Activated CD4-positive, alpha-beta T cell treated with anti-CD3 and anti-CD28 coated beads, Interleukin-2, amount 10 ng/mL, durations not matched to agents 7 days and 5 days (primary cell): ENCODE results near the gene C17orf78. TPM values are rescaled to one million over a fixed set of nuclear protein-coding genes. Genes with fewer than 3 reads are reported as not detected.
A peak's percentile ranks its signal among the peaks of the same experiment; 100 is the strongest.
"Not testable (repeated sequence)": the region's sequence is repeated elsewhere in the genome, so short reads cannot be mapped to it uniquely, and the experiment has no call there.

Experiments used
- CTCF ChIA-PET: fragments of 350-600 bp; sonication (Branson Sonifier 250); formaldehyde crosslinking; loops from one replicate; lab custom pipeline; 2021; ENCODE audit warnings: antibody characterized with exemption; lab: Charles Lee
- POLR2A ChIA-PET: fragments of 350-600 bp; sonication (Branson Sonifier 250); formaldehyde crosslinking; loops from one replicate; lab custom pipeline; 2021; ENCODE audit warnings: antibody characterized with exemption; lab: Charles Lee
- DNase-seq: peaks from one replicate; pipeline ENCODE4 v3.0.0-alpha.2; 2020
- H3K27ac Mint-ChIP-seq: one replicate; pipeline ENCODE4 v1.8.0; 2021; ENCODE audit warnings: mild to moderate bottlenecking, moderate library complexity, mixed read lengths
- H3K27me3 Mint-ChIP-seq: one replicate; pipeline ENCODE4 v1.8.0; 2021; ENCODE audit warnings: mixed read lengths
- H3K36me3 Mint-ChIP-seq: one replicate; pipeline ENCODE4 v1.8.0; 2021; ENCODE audit warnings: low read depth, mixed read lengths
- H3K4me1 Mint-ChIP-seq: one replicate; pipeline ENCODE4 v1.8.0; 2021; ENCODE audit warnings: mixed read lengths
- H3K4me3 Mint-ChIP-seq: one replicate; pipeline ENCODE4 v1.8.0; 2021; ENCODE audit warnings: mild to moderate bottlenecking, moderate library complexity, mixed read lengths
- H3K9me3 Mint-ChIP-seq: one replicate; pipeline ENCODE4 v1.8.0; 2021; ENCODE audit warnings: mixed read lengths
- total RNA-seq, 2 experiments: library from RNA; stranded (reverse); gene quantifications; one replicate each; pipeline ENCODE4 v1.2.3, GENCODE V29; 2021

Gene C17orf78
- total RNA-seq, 2 experiments from 2014 or later, result not detected

DNA sequence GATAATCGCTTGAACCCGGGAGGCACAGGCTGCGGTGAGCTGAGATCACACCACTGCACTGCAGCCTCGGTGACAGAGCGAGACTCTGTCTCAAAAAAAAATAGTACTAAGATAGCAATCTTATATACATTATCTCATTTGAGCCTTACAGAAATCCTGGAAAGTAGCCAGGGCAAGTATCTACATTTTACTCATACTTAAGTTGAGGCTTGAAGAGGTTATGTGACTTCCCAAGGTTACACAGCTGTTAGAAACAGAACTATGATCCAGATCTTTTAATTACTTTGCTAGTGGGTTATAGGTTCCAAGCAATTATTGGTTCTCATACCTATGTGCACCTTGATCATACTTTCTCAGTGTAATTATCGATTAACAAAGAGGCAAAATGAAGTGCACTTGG lies 15.4 kb downstream of the C17orf78 start:
- ChIA-PET POLR2A (interaction anchor here (0.7 kb wide), 1 partner anchor 33 kb away, joined by 5 read pairs; no protein-coding TSS in a partner anchor), CTCF (interaction anchor here (0.6 to 0.7 kb wide), 2 partner anchors 231 to 453 kb away, joined by 3 read pairs; no protein-coding TSS in a partner anchor)
- Mint-ChIP-seq H3K36me3 (no peaks in the 10 kb centered on the region), H3K4me3 (no peak overlapping the region), H3K4me1 (peaks cover 23% of the 10 kb centered on the region), H3K27ac (no peak overlapping the region), H3K9me3 (no peaks in the 10 kb centered on the region), H3K27me3 (no peaks in the 10 kb centered on the region)
- DNase-seq, result no peak

GRCh38 chr17:37392024-37392590 lies 16.3 kb downstream of the C17orf78 start:
- Mint-ChIP-seq H3K27ac (no peak overlapping the region), H3K4me1 (peaks cover 23% of the 10 kb centered on the region), H3K4me3 (no peak overlapping the region), H3K27me3 (no peaks in the 10 kb centered on the region), H3K36me3 (no peaks in the 10 kb centered on the region), H3K9me3 (no peaks in the 10 kb centered on the region)
- CTCF ChIA-PET, result interaction anchor here (0.5 to 2.8 kb wide), 3 partner anchors 13 to 44 kb away, joined by 3 to 13 read pairs (median 3); no protein-coding TSS in a partner anchor
- POLR2A ChIA-PET, result interaction anchor here (0.5 kb wide), 1 partner anchor 8 kb away, joined by 3 read pairs; no protein-coding TSS in a partner anchor
- no peak for DNase-seq

GRCh38 chr17:37393352-37393751 lies 17.6 kb downstream of the C17orf78 start:
- H3K27me3 Mint-ChIP-seq, result no peaks in the 10 kb centered on the region
- H3K9me3 Mint-ChIP-seq, result no peaks in the 10 kb centered on the region
- no peak overlapping the region for H3K27ac Mint-ChIP-seq
- ChIA-PET POLR2A (no interaction called here), CTCF (interaction anchor here (0.9 to 2.8 kb wide), 3 partner anchors 9 to 43 kb away, joined by 3 to 13 read pairs (median 3); no protein-coding TSS in a partner anchor)
- H3K4me1 Mint-ChIP-seq, result peaks cover 26% of the 10 kb centered on the region
- H3K4me3 Mint-ChIP-seq, result no peak overlapping the region
- no peaks in the 10 kb centered on the region for H3K36me3 Mint-ChIP-seq
- no peak for DNase-seq

DNA sequence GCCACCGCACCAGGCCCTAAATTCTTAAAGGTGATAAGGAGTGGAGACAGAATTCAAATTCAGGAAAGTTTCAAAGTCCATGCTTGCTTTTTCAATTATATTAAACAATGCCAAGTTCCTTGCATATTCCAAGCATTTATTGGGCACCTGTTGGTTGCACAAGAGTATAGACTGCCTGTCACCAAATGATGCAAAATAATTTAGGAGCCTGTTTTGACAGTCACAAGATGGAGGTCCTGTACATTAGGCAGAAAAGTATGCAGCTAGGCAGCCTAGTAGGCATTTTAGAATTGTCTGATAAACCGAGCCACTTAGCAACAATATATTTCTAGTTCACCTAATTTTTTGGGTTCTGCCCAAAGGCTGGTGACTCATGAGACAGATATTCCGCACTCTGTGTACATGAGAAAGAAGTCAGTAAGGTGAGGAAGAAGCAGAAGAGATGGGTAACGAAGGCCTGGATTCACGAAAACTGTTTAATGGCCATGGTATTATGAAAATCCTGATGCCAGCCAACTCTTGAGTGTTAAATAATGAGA lies 23.5 kb downstream of the C17orf78 start:
- H3K27me3 Mint-ChIP-seq, result no peaks in the 10 kb centered on the region
- peaks cover 6% of the 10 kb centered on the region for H3K36me3 Mint-ChIP-seq
- no peak overlapping the region for H3K27ac Mint-ChIP-seq
- ChIA-PET POLR2A (no interaction called here), CTCF (interaction anchor here (2.1 kb wide), 1 partner anchor 26 kb away, joined by 10 read pairs; no protein-coding TSS in a partner anchor)
- no peaks in the 10 kb centered on the region for H3K9me3 Mint-ChIP-seq
- no peak overlapping the region for H3K4me3 Mint-ChIP-seq
- H3K4me1 Mint-ChIP-seq, result peaks cover 23% of the 10 kb centered on the region
- no peak for DNase-seq

- H3K36me3 Mint-ChIP-seq, result peaks cover 15% of the 10 kb centered on the region
- CTCF ChIA-PET, result interaction anchor here (0.9 to 1.1 kb wide), 2 partner anchors 13 to 27 kb away, joined by 4 to 5 read pairs; no protein-coding TSS in a partner anchor
- DNase-seq, result no peak
- no peaks in the 10 kb centered on the region for H3K9me3 Mint-ChIP-seq
- H3K27ac Mint-ChIP-seq, result no peak overlapping the region
- H3K4me3 Mint-ChIP-seq, result no peak overlapping the region
- H3K27me3 Mint-ChIP-seq, result no peaks in the 10 kb centered on the region
- H3K4me1 Mint-ChIP-seq, result peaks cover 32% of the 10 kb centered on the region
- POLR2A ChIA-PET, result interaction anchor here (0.6 kb wide), 1 partner anchor 8 kb away, joined by 3 read pairs; no protein-coding TSS in a partner anchor
These were observed 24.7 kb downstream of the C17orf78 start for GRCh38 chr17:37400505-37400904.

DNA sequence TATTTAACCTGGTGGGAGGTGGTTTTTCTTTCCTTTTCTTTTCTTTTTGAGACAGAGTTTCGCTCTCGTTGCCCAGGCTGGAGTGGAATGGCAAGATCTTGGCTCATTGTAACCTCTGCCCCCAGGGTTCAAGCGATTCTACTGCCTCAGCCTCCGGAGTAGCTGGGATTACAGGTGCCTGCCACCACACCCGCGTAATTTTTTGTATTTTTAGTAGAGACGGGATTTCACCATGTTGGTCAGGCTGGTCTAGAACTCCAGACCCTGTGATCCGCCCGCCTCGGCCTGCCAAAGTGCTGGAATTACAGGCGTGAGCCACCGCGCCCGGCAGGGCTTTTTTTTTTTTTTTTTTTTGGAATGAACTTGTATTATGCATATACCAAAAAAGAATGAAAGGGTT lies 29.7 kb downstream of the C17orf78 start:
- Mint-ChIP-seq H3K36me3 (peaks cover 24% of the 10 kb centered on the region), H3K27ac (peak overlapping the region; percentile 92), H3K4me1 (peaks cover 56% of the 10 kb centered on the region), H3K4me3 (peak overlapping the region; percentile 93)
- POLR2A ChIA-PET, DNase-seq, H3K27me3 Mint-ChIP-seq, H3K9me3 Mint-ChIP-seq: not testable (repeated sequence)
- CTCF ChIA-PET, result interaction anchor here (0.5 to 2.0 kb wide), 3 partner anchors 10 to 32 kb away, joined by 3 to 7 read pairs (median 5); no protein-coding TSS in a partner anchor

DNA sequence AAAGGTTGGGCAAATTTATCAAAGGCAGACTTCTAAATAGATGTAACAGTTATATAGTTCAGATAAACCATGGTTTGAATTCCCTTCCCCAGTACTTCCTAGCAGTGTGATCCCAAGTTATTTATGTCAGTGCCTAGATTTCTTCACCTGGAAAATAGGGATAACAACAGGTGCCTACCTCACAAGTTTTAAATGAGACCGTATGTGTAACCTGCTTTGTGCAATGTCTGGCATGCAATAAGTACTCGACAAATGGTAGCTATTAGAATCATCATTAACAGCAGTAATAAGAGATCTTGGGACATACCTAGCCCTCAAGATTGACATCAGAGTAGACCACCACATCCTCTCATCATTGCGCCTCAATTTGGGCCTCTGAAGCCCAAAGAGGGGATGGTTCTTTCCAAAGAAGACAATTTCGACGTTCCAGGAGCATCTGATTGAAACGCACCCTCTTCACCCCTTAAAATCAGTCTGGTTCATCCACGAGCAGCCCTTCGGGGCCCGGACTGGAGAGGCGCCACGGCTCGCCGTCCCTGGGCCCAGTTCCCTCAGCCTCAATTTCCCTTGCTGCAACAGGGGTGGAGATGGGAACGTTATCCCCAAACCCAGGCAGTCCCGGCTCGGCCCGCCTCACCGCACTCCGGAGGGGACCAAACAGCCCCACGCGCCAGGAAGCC lies 30.3 kb downstream of the C17orf78 start:
- ChIA-PET POLR2A (no interaction called here), CTCF (no interaction called here)
- peaks cover 60% of the 10 kb centered on the region for H3K4me1 Mint-ChIP-seq
- H3K9me3 Mint-ChIP-seq, result no peaks in the 10 kb centered on the region
- peak overlapping the region; percentile 93 for H3K4me3 Mint-ChIP-seq
- no peak for DNase-seq
- peaks cover 30% of the 10 kb centered on the region for H3K36me3 Mint-ChIP-seq
- H3K27me3 Mint-ChIP-seq, result no peaks in the 10 kb centered on the region
- H3K27ac Mint-ChIP-seq, result peak overlapping the region; percentile 92

GRCh38 chr17:37406635-37407461 lies 31.1 kb downstream of the C17orf78 start, which contains the start of the genes ACACA and TADA2A:
Gene ACACA (minus strand): TSS chr17:37406836. CDS start chr17:37406299, 537 bp downstream.
Gene TADA2A (plus strand): TSS chr17:37406886. CDS start chr17:37411366, 4,480 bp downstream.
- H3K27me3 Mint-ChIP-seq, result no peaks in the 10 kb centered on the region
- DNase-seq, result peak; percentile 75
- H3K27ac Mint-ChIP-seq, result peak within 1 kb of the TSS; percentile 99
- peaks cover 60% of the 10 kb centered on the region for H3K4me1 Mint-ChIP-seq
- H3K36me3 Mint-ChIP-seq, result peaks cover 34% of the 10 kb centered on the region
- CTCF ChIA-PET, result interaction anchor here (0.6 to 2.3 kb wide), 5 partner anchors 14 to 51 kb away, joined by 3 to 7 read pairs (median 4); no protein-coding TSS in a partner anchor
- no peaks in the 10 kb centered on the region for H3K9me3 Mint-ChIP-seq
- POLR2A ChIA-PET, result interaction anchor here (0.7 to 1.3 kb wide), 2 partner anchors 23 to 830 kb away, joined by 3 to 4 read pairs; no protein-coding TSS in a partner anchor
- peak within 1 kb of the TSS; percentile 98 for H3K4me3 Mint-ChIP-seq

DNA sequence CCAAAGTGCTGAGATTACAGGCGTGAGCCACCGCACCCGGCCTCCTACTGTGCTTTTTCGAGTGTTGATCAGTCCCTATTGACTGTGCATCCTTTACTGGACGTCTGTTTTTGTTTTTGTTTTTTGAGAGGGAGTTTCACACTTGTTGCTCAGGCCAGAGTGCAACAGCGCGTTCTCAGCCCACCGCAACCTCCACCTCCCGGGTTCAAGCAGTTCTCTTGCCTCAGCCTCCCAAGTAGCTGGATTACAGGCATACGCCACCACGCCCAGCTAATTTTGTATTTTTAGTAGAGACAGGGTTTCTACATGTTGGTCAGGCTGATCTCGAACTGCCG lies 32.3 kb downstream of the C17orf78 start:
- H3K36me3 Mint-ChIP-seq, result peaks cover 40% of the 10 kb centered on the region
- CTCF ChIA-PET, result interaction anchor here (0.6 to 2.3 kb wide), 5 partner anchors 11 to 34 kb away, joined by 3 to 7 read pairs (median 5); no protein-coding TSS in a partner anchor
- DNase-seq, H3K27me3 Mint-ChIP-seq, H3K9me3 Mint-ChIP-seq, POLR2A ChIA-PET: not testable (repeated sequence)
- H3K4me1 Mint-ChIP-seq, result peaks cover 53% of the 10 kb centered on the region
- peak overlapping the region; percentile 98 for H3K4me3 Mint-ChIP-seq
- H3K27ac Mint-ChIP-seq, result peak overlapping the region; percentile 99

- CTCF ChIA-PET, result interaction anchor here (0.6 to 1.3 kb wide), 4 partner anchors 15 to 58 kb away, joined by 3 to 5 read pairs (median 4); no protein-coding TSS in a partner anchor
- H3K27ac Mint-ChIP-seq, result no peak overlapping the region
- H3K27me3 Mint-ChIP-seq, result no peaks in the 10 kb centered on the region
- no peak for DNase-seq
- H3K4me1 Mint-ChIP-seq, result peaks cover 37% of the 10 kb centered on the region
- POLR2A ChIA-PET, result no interaction called here
- peaks cover 47% of the 10 kb centered on the region for H3K36me3 Mint-ChIP-seq
- H3K9me3 Mint-ChIP-seq, result no peaks in the 10 kb centered on the region
- H3K4me3 Mint-ChIP-seq, result no peak overlapping the region
These were observed 34.6 kb downstream of the C17orf78 start for GRCh38 chr17:37410357-37410756.

- Mint-ChIP-seq H3K4me1 (peaks cover 17% of the 10 kb centered on the region), H3K27ac (no peak overlapping the region), H3K4me3 (no peak overlapping the region), H3K9me3 (no peaks in the 10 kb centered on the region), H3K36me3 (peaks cover 49% of the 10 kb centered on the region), H3K27me3 (no peaks in the 10 kb centered on the region)
- ChIA-PET POLR2A (no interaction called here), CTCF (interaction anchor here (0.6 to 1.4 kb wide), 4 partner anchors 13 to 141 kb away, joined by 3 to 5 read pairs (median 4); no protein-coding TSS in a partner anchor)
- DNase-seq, result no peak
These were observed 38.2 kb downstream of the C17orf78 start for GRCh38 chr17:37413875-37414519.
